Endothelial cell of umbilical vein (primary cell): ENCODE results near the gene JAML. TPM values are rescaled to one million over a fixed set of nuclear protein-coding genes. Genes with fewer than 3 reads are reported as not detected.

Source experiments
- BruUV-seq: library from RNA; stranded (reverse); fragments of 400-500 nt; replicated peaks from 2 replicates; lab custom pipeline; 2021; lab: Mats Ljungman, UMichigan
- CTCF ChIA-PET: fragments of 300-600, 350-600 bp; sonication (Branson Sonifier 250); formaldehyde crosslinking; loops from one replicate; lab custom pipeline; 2021; ENCODE audit warnings: antibody characterized with exemption, inconsistent platforms; lab: Charles Lee
- POLR2A ChIA-PET: fragments of 300-600, 350-600 bp; sonication (Branson Sonifier 250); formaldehyde crosslinking; loops from one replicate; lab custom pipeline; 2021; ENCODE audit warnings: antibody characterized with exemption, inconsistent platforms; lab: Charles Lee
- DNase-seq: peaks from one replicate; pipeline ENCODE4 v3.0.0-alpha.2; 2011; ENCODE audit warnings: low read depth, low spot score
- FAIRE-seq: peaks from 2 replicates; lab custom pipeline; 2011; peaks lifted over from hg19 to GRCh38; lab: Jason Lieb, UNC
- H2AFZ ChIP-seq: 2 replicates; pipeline ENCODE4 v1.6.0; 2012; ENCODE audit warnings: low read depth, low read length, control low read depth, inconsistent platforms
- H3K27ac ChIP-seq: 2 replicates; pipeline ENCODE4 v1.5.1; 2011; ENCODE audit warnings: low read depth, mild to moderate bottlenecking, control low read depth, low read length, moderate library complexity; ENCODE audit not compliant: insufficient read depth
- H3K27me3 ChIP-seq, 2 experiments: 2 replicates each; pipeline versions ENCODE4 v1.6.0 to v1.6.1; 2011; ENCODE audit warnings: low read length in 2 of 2, mixed read lengths in 1 of 2; ENCODE audit not compliant: control insufficient read depth in 2 of 2, insufficient read depth in 2 of 2
- H3K36me3 ChIP-seq, 2 experiments: 2 replicates in 1 of 2; 3 replicates in 1 of 2; pipeline ENCODE4 v1.5.1; 2011; ENCODE audit warnings: low read length in 2 of 2, mild to moderate bottlenecking in 1 of 2, moderate library complexity in 1 of 2; ENCODE audit not compliant: control insufficient read depth in 2 of 2, insufficient read depth in 2 of 2; ENCODE audit errors: extremely low read depth in 1 of 2
- H3K4me1 ChIP-seq: 3 replicates; pipeline ENCODE4 v1.5.1; 2011; ENCODE audit warnings: mild to moderate bottlenecking, low read length; ENCODE audit not compliant: control insufficient read depth, insufficient read depth; ENCODE audit errors: extremely low read depth
- H3K4me2 ChIP-seq: 2 replicates; pipeline ENCODE4 v1.6.1; 2011; ENCODE audit warnings: low read length, control low read depth, mixed read lengths; ENCODE audit not compliant: insufficient read depth
- H3K4me3 ChIP-seq, 3 experiments: fragments of 200-600 bp in 1 of 3; sonication (generic), shearing (Covaris generic) in 1 of 3; replicated peaks in 1 of 3; 2 replicates each; pipeline ENCODE4 v1.5.1; 2011 to 2016; ENCODE audit warnings: control low read depth in 3 of 3, low read length in 3 of 3, mild to moderate bottlenecking in 2 of 3, inconsistent platforms in 1 of 3, low read depth in 1 of 3, moderate library complexity in 1 of 3; ENCODE audit not compliant: insufficient read depth in 1 of 3
- H3K79me2 ChIP-seq: 2 replicates; pipeline ENCODE4 v1.6.0; 2012; ENCODE audit warnings: low read length, inconsistent platforms; ENCODE audit not compliant: control insufficient read depth, insufficient read depth
- H3K9ac ChIP-seq: replicated peaks from 2 replicates; pipeline ENCODE3; 2011; ENCODE audit warnings: low read length, control low read depth; ENCODE audit not compliant: insufficient read depth; ENCODE audit errors: extremely low read depth
- H3K9me1 ChIP-seq: replicated peaks from 3 replicates; pipeline ENCODE4 v1.6.0; 2011; ENCODE audit warnings: mild to moderate bottlenecking, low read length; ENCODE audit not compliant: control insufficient read depth, insufficient read depth; ENCODE audit errors: extremely low read depth
- H3K9me3 ChIP-seq: replicated peaks from 2 replicates; pipeline ENCODE4 v1.5.1; 2012; ENCODE audit warnings: low read length, inconsistent platforms; ENCODE audit not compliant: control insufficient read depth, insufficient read depth
- H4K20me1 ChIP-seq: replicated peaks from 2 replicates; pipeline ENCODE3; 2011; ENCODE audit warnings: mild to moderate bottlenecking, low read length; ENCODE audit not compliant: control insufficient read depth, insufficient read depth; ENCODE audit errors: extremely low read depth
- CTCF ChIP-seq, 2 donors: IDR thresholded peaks; 1 replicate in 1 of 2; 2 replicates in 1 of 2; pipeline ENCODE4 v1.5.1; 2011; ENCODE audit warnings: low read length in 2 of 2, mild to moderate bottlenecking in 2 of 2, moderate library complexity in 2 of 2, control low read depth in 1 of 2, inconsistent platforms in 1 of 2, low read depth in 1 of 2; ENCODE audit not compliant: insufficient read depth in 1 of 2; ENCODE audit errors: extremely low read depth in 1 of 2
- EZH2 ChIP-seq: IDR thresholded peaks from 2 replicates; pipeline ENCODE4 v1.6.1; 2012; ENCODE audit warnings: borderline replicate concordance, low read depth, mild to moderate bottlenecking, moderate library complexity, low read length, inconsistent platforms; ENCODE audit not compliant: severe bottlenecking
- FOS ChIP-seq: IDR thresholded peaks from 2 replicates; pipeline ENCODE4 v1.6.1; 2011; ENCODE audit warnings: mild to moderate bottlenecking, low read length, moderate library complexity, borderline replicate concordance; ENCODE audit not compliant: insufficient read depth
- GATA2 ChIP-seq: IDR thresholded peaks from 2 replicates; pipeline ENCODE4 v1.7.0; 2011; ENCODE audit warnings: low read depth, mild to moderate bottlenecking, moderate library complexity, mixed read lengths, low read length; ENCODE audit not compliant: insufficient read length, insufficient read depth
- JUN ChIP-seq: IDR thresholded peaks from 2 replicates; pipeline ENCODE4 v1.6.1; 2011; ENCODE audit warnings: borderline replicate concordance, low read depth; ENCODE audit not compliant: insufficient read length, insufficient read depth
- MAX ChIP-seq: IDR thresholded peaks from 2 replicates; pipeline ENCODE4 v1.6.1; 2011; ENCODE audit not compliant: insufficient read depth, insufficient read length
- MYC ChIP-seq: IDR thresholded peaks from one replicate; pipeline ENCODE4 v1.6.1; 2011; ENCODE audit warnings: mild to moderate bottlenecking, low read depth, low read length
- POLR2A ChIP-seq: IDR thresholded peaks from 2 replicates; pipeline ENCODE4 v1.6.1; 2012; ENCODE audit warnings: low read depth, mild to moderate bottlenecking, control low read depth, low read length
- POLR2AphosphoS5 ChIP-seq: IDR thresholded peaks from 2 replicates; pipeline ENCODE4 v1.6.1; 2012; ENCODE audit warnings: low read depth, mild to moderate bottlenecking, control low read depth, low read length, moderate library complexity; ENCODE audit not compliant: insufficient read depth
- dilution Hi-C: fragments of 300-500 bp; cut with MboI; formaldehyde crosslinking; loops from one replicate; pipeline ENCODE4 v1.15.0; 2019; ENCODE audit warnings: low sequenced_read_pairs; ENCODE audit not compliant: extremely low pct_ligation_motif_present
- intact Hi-C: fragments of 100-400 bp; cut with micrococcal nuclease; formaldehyde crosslinking; loops from one replicate; pipeline ENCODE4 v1.10.0; 2022
- polyA plus RNA-seq, 4 experiments: library from polyadenylated mRNA; depleted of rRNA in 3 of 4; stranded (reverse) in 3 of 4; unstranded in 1 of 4; fragments of >200 nt; gene quantifications; 2 replicates each; pipeline versions ENCODE4 v1.2.1 to v1.2.3, GENCODE V29; 2011 to 2012; ENCODE audit warnings: missing spikeins in 1 of 4
- total RNA-seq: library from RNA; stranded (reverse); gene quantifications from 2 replicates; pipeline ENCODE4 v1.2.3, GENCODE V29; 2021

Gene JAML
- total and polyA plus RNA-seq, 2 donors (not counting 3 experiments of a cell fraction or from before 2014, with no cell fraction given), result 0.04 to 0.35 TPM

GRCh38 chr11:118148240-118148639 is 76.6 kb downstream of the JAML start:
- POLR2A ChIA-PET, result no interaction called here
- peaks cover 57% of the 10 kb centered on the region in 2 experiments for H3K27me3 ChIP-seq
- intact Hi-C loops, result no loop called here

More at GRCh38 chr11:118148240-118148639, 76.6 kb downstream of the JAML start:
- H3K79me2 ChIP-seq, result no peaks in the 10 kb centered on the region
- no peak overlapping the region for H3K4me3 ChIP-seq
- H2AFZ ChIP-seq, result no peak overlapping the region
- peaks cover 2% of the 10 kb centered on the region for H3K4me1 ChIP-seq
- no peak overlapping the region for H3K9ac ChIP-seq
- H3K27ac ChIP-seq, result no peak overlapping the region
- no TSS peak for BruUV-seq
- dilution Hi-C loops, result no loop called here
- no peaks in the 10 kb centered on the region for H3K9me1 ChIP-seq
- H3K4me2 ChIP-seq, result no peak overlapping the region
- DNase-seq, result no peak
- no peaks in the 10 kb centered on the region for H3K36me3 ChIP-seq
- CTCF ChIA-PET, result interaction anchor here (7.6 kb wide), 1 partner anchor 22 kb away, joined by 112 read pairs; no protein-coding TSS in a partner anchor
- no peaks in the 10 kb centered on the region for H3K9me3 ChIP-seq
- no peaks in the 10 kb centered on the region for H4K20me1 ChIP-seq
- TF ChIP-seq CTCF (IDR thresholded peaks at IDR 0.05; ENCODE audit: extremely low read depth in 1 of 2, insufficient read depth in 1 of 2, low read depth in 1 of 2, low read length in 2 of 2), result no peak
- TF ChIP-seq GATA2, result no peak
- no peak for TF ChIP-seq POLR2A
- no peak for TF ChIP-seq POLR2AphosphoS5
- no peak for TF ChIP-seq EZH2
- TF ChIP-seq JUN, result no peak
- TF ChIP-seq MAX, result no peak
- TF ChIP-seq MYC, result no peak
- TF ChIP-seq FOS, result no peak
- FAIRE-seq, result no peak
